GM10248 (cell line): ENCODE measurements around the gene RPL37.
"Not testable (repeated sequence)": the region's sequence is repeated elsewhere in the genome, so short reads cannot be mapped to it uniquely, and the experiment has no call there.

Experiments used
- CTCF ChIA-PET: fragments of 300-600 bp; sonication (Branson Sonifier 250); formaldehyde crosslinking; extraction: SDS; loops from one replicate; lab custom pipeline; 2021; ENCODE audit warnings: antibody characterized with exemption; lab: Yijun Ruan, JAX
- POLR2A ChIA-PET: fragments of 350-650 bp; sonication (Branson Sonifier 250); formaldehyde crosslinking; extraction: SDS; loops from one replicate; lab custom pipeline; 2020; ENCODE audit warnings: antibody characterized with exemption; lab: Yijun Ruan, JAX
- DNase-seq: peaks from one replicate; pipeline ENCODE4 v3.0.0; 2012; ENCODE audit errors: extremely low spot score
- TF ChIP-seq, protein P1 (sequence below): IDR thresholded peaks from 2 replicates; pipeline ENCODE4 v1.5.1; 2012; ENCODE audit warnings: mild to moderate bottlenecking, low read depth; ENCODE audit errors: extremely low read depth, missing control alignments, control extremely low read depth

The RPL37 gene

DNA sequence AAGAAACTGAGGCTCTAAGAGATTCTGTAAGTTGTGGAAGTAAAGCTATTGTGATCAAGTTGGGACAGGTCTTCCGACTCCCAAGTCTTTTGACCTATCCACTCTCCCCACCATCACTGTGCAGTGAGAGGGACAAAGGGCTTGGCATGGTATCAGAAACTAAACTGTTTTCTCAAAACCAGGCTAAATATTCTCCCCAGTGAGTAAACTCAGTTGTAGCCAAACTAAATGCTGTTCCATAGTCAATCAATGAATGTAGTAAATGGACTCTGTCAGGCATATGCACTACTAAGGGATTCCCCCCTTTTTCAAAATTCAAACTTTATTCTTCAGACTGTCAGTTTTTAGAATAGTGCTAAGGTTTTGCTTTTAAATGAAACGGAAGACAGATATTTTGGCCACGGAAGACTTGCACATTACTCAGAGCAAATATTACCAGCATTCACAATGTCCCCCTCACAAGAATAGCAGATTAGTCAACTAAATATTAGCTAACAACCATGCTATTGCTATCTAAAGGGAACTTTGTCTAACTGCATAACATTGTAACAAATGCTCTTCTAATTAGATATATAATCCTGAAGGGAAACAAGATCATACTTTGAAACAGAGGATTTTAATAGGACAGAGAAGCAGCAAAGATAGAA lies 44.0 kb downstream of the RPL37 start:
- DNase-seq, result no peak
- POLR2A ChIA-PET, result no interaction called here
- TF ChIP-seq, protein P1, sequence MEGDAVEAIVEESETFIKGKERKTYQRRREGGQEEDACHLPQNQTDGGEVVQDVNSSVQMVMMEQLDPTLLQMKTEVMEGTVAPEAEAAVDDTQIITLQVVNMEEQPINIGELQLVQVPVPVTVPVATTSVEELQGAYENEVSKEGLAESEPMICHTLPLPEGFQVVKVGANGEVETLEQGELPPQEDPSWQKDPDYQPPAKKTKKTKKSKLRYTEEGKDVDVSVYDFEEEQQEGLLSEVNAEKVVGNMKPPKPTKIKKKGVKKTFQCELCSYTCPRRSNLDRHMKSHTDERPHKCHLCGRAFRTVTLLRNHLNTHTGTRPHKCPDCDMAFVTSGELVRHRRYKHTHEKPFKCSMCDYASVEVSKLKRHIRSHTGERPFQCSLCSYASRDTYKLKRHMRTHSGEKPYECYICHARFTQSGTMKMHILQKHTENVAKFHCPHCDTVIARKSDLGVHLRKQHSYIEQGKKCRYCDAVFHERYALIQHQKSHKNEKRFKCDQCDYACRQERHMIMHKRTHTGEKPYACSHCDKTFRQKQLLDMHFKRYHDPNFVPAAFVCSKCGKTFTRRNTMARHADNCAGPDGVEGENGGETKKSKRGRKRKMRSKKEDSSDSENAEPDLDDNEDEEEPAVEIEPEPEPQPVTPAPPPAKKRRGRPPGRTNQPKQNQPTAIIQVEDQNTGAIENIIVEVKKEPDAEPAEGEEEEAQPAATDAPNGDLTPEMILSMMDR, result no peak
- CTCF ChIA-PET, result interaction anchor here (0.6 to 1.5 kb wide), 4 partner anchors 11 to 36 kb away, joined by 3 read pairs; partner anchors contain the start of gene TTC33

- POLR2A ChIA-PET, DNase-seq: not testable (repeated sequence)
- CTCF ChIA-PET, result interaction anchor here (1.1 kb wide), 2 partner anchors 14 to 19 kb away, joined by 3 to 4 read pairs; no protein-coding TSS in a partner anchor
Measured at GRCh38 chr5:40788941-40789340, 46.1 kb downstream of the RPL37 start.

DNA sequence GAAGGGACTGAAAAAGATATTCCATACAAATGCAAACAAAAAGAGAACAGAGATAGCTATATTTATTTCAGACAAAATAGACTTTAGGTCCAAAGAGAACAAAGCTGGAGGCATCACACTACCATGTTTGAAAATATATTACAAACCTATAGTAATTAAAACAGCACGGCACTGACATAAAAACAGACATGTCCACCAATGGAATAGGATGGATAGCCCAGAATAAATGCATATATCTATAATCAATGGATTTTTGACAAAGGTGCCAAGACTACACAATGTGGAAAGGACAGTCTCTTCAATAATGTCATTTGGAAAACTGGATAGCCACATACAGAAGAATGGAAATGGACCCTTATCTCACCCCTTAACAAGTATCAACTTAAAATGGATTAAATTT lies 47.0 kb downstream of the RPL37 start:
- CTCF ChIA-PET, result interaction anchor here (1.1 to 1.4 kb wide), 2 partner anchors 13 to 24 kb away, joined by 3 read pairs; no protein-coding TSS in a partner anchor
- POLR2A ChIA-PET, result no interaction called here
- DNase-seq, result no peak
- TF ChIP-seq, protein P1, result no peak

DNA sequence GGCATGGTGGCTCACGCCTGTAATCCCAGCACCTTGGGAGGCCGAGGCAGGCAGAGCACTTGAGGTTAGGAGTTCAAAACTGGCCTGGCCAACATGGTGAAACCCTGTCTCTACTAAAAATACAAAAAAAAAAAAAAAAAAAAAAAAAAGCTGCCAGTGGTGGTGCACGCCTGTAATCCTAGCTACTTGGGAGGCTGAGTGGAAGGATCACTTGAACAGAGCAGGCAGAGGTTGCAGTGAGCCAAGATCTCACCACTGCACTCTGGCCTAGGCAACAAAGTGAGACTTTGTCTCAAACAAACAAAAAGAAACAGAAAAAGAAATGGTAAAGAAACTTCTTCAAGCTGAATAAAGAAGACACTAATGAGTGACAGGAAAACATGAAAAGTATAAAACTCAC lies 48.4 kb downstream of the RPL37 start:
- POLR2A ChIA-PET, DNase-seq: not testable (repeated sequence)
- CTCF ChIA-PET, result interaction anchor here (0.7 to 1.2 kb wide), 2 partner anchors 12 to 15 kb away, joined by 3 to 4 read pairs; no protein-coding TSS in a partner anchor

- ChIA-PET POLR2A (no interaction called here), CTCF (interaction anchor here (1.3 kb wide), 1 partner anchor 10 kb away, joined by 5 read pairs; no protein-coding TSS in a partner anchor)
- TF ChIP-seq, protein P1, result no peak
- no peak for DNase-seq
Measured at GRCh38 chr5:40784916-40785315, 50.1 kb downstream of the RPL37 start.

DNA sequence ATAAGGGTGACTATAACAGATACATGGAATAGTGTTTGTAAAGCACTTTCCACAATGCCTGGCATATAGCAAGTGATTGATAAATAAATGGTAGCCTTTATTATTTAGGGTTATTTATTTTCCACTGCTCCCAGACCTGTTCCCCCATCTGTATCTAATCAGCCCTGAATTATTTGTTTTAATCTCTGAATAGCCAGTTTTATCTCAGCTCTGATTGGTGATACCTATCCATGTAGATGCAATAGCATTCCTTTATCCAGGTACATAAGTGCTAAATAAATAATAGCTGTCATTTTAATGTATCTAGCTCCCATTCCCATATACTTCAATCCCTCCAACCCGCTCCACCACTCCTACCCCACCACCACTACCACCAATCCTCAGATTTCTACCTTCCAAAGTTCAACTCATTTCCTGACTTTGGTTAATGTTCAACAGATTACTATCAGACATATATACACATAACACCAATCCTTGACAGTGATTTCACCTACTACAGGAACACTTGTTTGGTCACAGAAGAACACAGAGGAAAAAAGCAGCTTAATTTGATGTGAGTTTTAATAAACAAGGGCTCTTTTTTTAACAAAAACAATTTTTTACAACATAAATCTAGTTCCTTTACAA lies 50.9 kb downstream of the RPL37 start:
- POLR2A ChIA-PET, result no interaction called here
- TF ChIP-seq, protein P1, result no peak
- no peak for DNase-seq
- CTCF ChIA-PET, result interaction anchor here (0.7 to 1.3 kb wide), 2 partner anchors 9 to 28 kb away, joined by 3 to 5 read pairs; partner anchors contain the start of gene TTC33

DNA sequence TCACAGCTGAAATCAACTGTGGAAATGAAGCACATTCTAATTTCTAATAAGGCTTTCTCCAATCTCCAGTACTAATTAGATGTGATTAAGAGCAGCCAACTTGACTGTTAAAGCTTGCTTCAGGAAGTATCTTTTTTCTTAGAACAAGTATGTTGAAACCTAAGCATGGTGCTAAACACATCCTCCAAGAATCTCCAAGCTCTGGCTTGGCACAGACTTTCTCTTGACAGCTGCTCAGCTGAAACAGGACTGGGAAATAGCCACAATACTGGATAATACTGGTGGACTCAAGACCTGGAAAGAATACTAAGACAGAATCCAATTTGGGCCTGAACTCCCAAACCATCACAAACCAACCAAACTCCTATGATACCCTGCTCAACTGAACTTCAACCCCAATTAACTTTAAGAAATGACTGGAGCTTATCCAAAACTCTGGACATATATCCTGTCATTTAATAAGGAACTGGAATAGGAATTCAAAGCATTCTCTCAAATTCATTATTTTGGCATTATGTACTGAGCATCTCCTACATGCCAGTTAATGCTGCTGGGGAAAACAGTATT lies 53.1 kb downstream of the RPL37 start:
- CTCF ChIA-PET, result interaction anchor here (1.2 kb wide), 1 partner anchor 9 kb away, joined by 3 read pairs; no protein-coding TSS in a partner anchor
- no peak for DNase-seq
- TF ChIP-seq, protein P1, result no peak
- POLR2A ChIA-PET, result no interaction called here
